H1 (cell line): ENCODE data around the gene THOC5. TPM values are rescaled to one million over a fixed set of nuclear protein-coding genes. Genes with fewer than 3 reads are reported as not detected.

ENCODE experiments used
- BACH1 ChIP-seq: IDR thresholded peaks from 2 replicates; pipeline ENCODE4 v1.6.1; 2012; ENCODE audit warnings: low read length, improper control_type of control experiment
- CTBP2 ChIP-seq: IDR thresholded peaks from 2 replicates; pipeline ENCODE4 v1.7.0; 2011; ENCODE audit warnings: borderline replicate concordance, mild to moderate bottlenecking, moderate library complexity, mixed read lengths, low read length; ENCODE audit not compliant: insufficient read depth, insufficient read length
- EZH2 ChIP-seq: fragments of 200-600 bp; sonication (generic); IDR thresholded peaks from 2 replicates; pipeline ENCODE4 v1.7.1; 2012; ENCODE audit warnings: low read depth, mild to moderate bottlenecking, moderate library complexity, low read length, inconsistent platforms; ENCODE audit not compliant: severe bottlenecking
- HDAC2 ChIP-seq, 2 experiments: fragments of 300-600 bp in 1 of 2; sonication (generic) in 1 of 2; IDR thresholded peaks; 2 replicates each; pipeline ENCODE4 v1.6.1; 2011 to 2012; ENCODE audit warnings: low read depth in 2 of 2, low read length in 2 of 2, mild to moderate bottlenecking in 2 of 2, moderate library complexity in 2 of 2, borderline replicate concordance in 1 of 2, inconsistent platforms in 1 of 2
- JUND ChIP-seq: IDR thresholded peaks from 2 replicates; pipeline ENCODE4 v1.6.1; 2011; ENCODE audit warnings: mild to moderate bottlenecking, improper control_type of control experiment, low read length
- KDM4A ChIP-seq: IDR thresholded peaks from one replicate; pipeline ENCODE4 v1.7.1; 2012; ENCODE audit warnings: low read depth, mild to moderate bottlenecking, moderate library complexity, low read length, inconsistent platforms; ENCODE audit not compliant: severe bottlenecking
- RXRA ChIP-seq: IDR thresholded peaks from 2 replicates; pipeline ENCODE4 v1.6.1; 2011; ENCODE audit warnings: low read depth, mild to moderate bottlenecking, low read length, moderate library complexity; ENCODE audit not compliant: insufficient read depth
- SIN3A ChIP-seq, 2 experiments: IDR thresholded peaks in 1 of 2; conservative IDR thresholded peaks in 1 of 2; 2 replicates each; pipeline ENCODE4 v1.6.1; 2011 to 2012; ENCODE audit warnings: low read length in 2 of 2, improper control_type of control experiment in 1 of 2, low read depth in 1 of 2, mild to moderate bottlenecking in 1 of 2
- SRF ChIP-seq: IDR thresholded peaks from 2 replicates; pipeline ENCODE4 v1.6.1; 2011; ENCODE audit warnings: mild to moderate bottlenecking, low read depth, low read length, moderate library complexity
- TAF7 ChIP-seq: optimal IDR thresholded peaks from 2 replicates; pipeline ENCODE3; 2011; ENCODE audit warnings: low read depth, mild to moderate bottlenecking, inconsistent platforms, low read length, moderate library complexity, borderline replicate concordance
- YY1 ChIP-seq: IDR thresholded peaks from 2 replicates; pipeline ENCODE4 v1.6.1; 2011; ENCODE audit warnings: low read depth, mild to moderate bottlenecking, low read length
- polyA plus RNA-seq, 7 experiments: library from polyadenylated mRNA; depleted of rRNA in 3 of 7; stranded (reverse) in 5 of 7; unstranded in 2 of 7; fragments of >200 nt in 5 of 7; fragments of 200-250 nt in 2 of 7; gene quantifications; 1 replicate in 5 of 7; 2 replicates in 1 of 7; 4 replicates in 1 of 7; pipeline versions ENCODE4 v1.2.1 to v1.2.3, GENCODE V29; 2011 to 2013; ENCODE audit warnings: missing spikeins in 2 of 7, mixed read lengths in 2 of 7
- total RNA-seq: library from RNA; stranded (reverse); fragmentation: NEBNext Ultra II Directional; extraction: Animal tissue kit (Norgen Biotek cat#: 25700); gene quantifications from 2 replicates; pipeline ENCODE4 v1.2.1, GENCODE V29; 2021

The THOC5 gene
- total and polyA plus RNA-seq, 2 of the 8 experiments (the other 6 are each of a cell fraction or from before 2014, with no cell fraction given): 27.7 to 65.7 TPM

DNA sequence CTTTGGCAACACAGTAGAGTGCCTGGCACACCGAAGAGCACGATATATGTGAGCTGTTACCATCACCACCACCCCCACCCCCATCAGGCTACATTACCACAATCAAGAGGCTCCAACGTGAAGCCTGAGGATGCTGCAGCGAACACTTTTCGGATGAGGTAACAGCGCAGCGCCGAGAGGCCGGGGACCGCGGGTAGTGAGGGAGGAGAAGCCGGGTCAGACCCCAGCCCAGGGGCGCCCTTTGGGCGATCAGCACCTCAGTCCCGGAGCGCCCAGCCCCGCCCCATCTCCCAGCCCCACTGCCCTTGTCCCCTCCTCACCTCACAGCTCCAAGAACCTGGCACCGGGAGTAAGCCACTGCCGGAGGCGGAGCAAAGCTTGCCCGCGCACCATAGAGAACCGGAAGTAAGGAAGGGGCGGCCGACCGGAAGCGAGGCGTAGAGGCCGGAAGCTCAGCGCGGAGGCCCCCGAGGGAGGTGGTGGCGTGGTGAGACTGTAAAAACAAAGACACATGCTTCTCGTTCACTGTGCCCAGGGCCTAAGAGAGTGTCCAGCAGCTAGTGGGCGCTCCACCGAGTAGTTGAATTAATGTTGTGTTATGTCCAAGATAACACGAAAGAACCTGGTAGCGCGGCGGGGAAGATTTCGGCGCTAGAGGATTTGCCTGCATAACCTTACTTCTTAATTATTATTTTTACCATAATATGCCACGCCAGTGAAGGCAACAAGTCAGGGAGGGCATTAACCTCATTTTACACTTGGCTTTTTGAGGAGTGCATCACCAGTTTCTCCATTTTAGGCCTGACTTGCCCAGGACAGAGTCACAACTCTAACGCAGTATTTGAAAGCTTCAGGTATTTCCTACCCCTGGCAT is at the start of gene THOC5 (continued):
- TF ChIP-seq EZH2: no peak
- no peak for TF ChIP-seq KDM4A
- TF ChIP-seq HDAC2 (IDR thresholded peaks at IDR 0.05; ENCODE audit: borderline replicate concordance in 1 of 2, low read depth in 2 of 2, low read length in 2 of 2): no peak
- TF ChIP-seq SRF: no peak
- TF ChIP-seq TAF7: peak; percentile 73
- TF ChIP-seq CTBP2: no peak
- TF ChIP-seq YY1: no peak; the same call in 1 of the 2 replicates
- TF ChIP-seq RXRA: no peak
- no peak for TF ChIP-seq JUND
- no peak for TF ChIP-seq BACH1
- TF ChIP-seq SIN3A (conservative IDR thresholded peaks at IDR 0.05 in 1 of 2, IDR thresholded peaks at IDR 0.05 in 1 of 2; ENCODE audit: low read depth in 1 of 2, low read length in 2 of 2): peak in 1 of 2 experiments; percentile 50; a peak in 1 of 4 replicates
